Measurements from ENCODE around the gene TSC22D4.

Gene TSC22D4

DNA sequence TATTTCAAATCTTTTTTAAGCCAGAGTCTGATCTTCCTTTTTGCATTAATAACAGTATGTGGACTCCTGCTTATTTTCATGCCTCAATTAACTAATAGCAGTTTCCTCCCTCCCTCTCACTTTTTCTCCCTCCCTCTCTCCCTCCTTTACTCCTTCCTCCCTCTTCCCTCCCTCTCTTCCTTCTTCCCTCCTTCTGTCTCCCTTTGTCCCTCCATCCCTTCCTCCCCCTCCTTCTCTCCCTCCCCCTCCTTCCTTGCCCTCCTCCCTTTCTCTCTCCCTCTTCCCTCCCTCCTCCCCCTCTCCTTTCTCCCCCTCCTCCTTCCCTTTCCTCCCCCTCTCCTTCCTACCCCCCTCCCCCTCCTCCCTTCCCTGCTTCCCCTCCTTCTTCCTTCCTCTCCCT is 52.5 kb downstream of the TSC22D4 start:
- DNase-seq: no peak

DNA sequence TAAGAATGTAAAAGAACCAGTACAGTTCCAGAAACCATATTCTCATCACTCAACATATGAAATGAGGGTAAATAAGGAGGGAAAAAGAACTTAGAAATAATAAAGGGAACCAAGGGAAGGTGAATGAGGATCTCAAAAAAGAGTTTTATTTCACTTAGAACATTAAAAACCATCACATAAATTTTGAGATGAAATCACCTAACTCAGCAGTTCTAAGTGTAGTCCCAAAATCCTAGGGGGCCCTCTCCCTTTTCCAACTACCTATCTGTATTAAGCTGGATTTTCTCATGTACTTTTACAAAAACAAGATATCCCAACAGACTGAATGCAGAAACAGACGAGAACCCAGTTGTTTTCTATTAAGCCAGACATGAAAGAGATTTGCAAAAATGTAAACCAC is 53.7 kb downstream of the TSC22D4 start:
- DNase-seq: no peak

DNA sequence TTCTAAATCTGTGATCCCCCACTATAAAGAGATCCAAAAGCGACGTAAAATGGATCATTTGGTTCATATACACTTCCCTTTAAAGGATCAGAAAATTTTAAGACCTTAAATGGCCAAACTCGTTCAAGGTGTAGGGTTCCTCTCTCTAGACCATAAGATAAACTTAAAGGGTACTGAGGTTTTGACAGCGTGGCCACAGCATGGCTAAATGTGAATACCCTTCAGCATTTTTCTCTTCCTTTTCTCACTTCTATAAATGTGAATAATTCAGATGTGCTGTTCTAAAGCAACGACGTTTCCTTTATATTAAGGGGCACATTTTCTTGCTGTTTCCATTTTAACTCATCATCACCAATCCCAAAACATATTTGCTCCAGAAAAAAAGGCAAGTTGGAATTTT is 55.7 kb downstream of the TSC22D4 start:
- DNase-seq: no peak

DNA sequence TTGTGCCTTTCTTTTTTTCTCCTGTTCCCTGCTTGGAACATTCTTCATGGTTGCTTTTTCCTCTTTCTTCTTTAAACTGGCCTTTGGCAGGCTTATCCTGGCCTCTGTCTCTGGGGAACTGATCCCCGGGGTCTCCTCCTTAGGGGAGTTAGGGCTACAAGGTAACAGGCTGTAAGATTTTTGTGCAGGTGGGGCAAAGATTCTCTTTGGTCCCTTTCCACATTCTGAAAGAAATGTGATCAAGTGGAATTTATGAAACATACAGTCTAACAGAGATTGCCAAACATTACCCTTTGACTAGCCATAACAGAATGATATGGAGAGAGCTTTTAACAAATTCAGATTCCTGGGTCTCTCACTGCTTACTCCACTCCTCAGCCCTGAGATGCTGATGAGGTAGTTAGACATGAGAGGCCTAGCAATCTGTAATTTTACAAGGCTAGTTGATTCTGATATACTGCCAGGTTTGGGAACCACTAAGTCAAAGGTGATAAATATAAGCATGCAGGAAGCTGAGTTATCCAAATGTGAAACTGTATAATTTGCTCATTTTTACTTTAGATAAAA is 59.3 kb downstream of the TSC22D4 start:
- no peak for DNase-seq

DNA sequence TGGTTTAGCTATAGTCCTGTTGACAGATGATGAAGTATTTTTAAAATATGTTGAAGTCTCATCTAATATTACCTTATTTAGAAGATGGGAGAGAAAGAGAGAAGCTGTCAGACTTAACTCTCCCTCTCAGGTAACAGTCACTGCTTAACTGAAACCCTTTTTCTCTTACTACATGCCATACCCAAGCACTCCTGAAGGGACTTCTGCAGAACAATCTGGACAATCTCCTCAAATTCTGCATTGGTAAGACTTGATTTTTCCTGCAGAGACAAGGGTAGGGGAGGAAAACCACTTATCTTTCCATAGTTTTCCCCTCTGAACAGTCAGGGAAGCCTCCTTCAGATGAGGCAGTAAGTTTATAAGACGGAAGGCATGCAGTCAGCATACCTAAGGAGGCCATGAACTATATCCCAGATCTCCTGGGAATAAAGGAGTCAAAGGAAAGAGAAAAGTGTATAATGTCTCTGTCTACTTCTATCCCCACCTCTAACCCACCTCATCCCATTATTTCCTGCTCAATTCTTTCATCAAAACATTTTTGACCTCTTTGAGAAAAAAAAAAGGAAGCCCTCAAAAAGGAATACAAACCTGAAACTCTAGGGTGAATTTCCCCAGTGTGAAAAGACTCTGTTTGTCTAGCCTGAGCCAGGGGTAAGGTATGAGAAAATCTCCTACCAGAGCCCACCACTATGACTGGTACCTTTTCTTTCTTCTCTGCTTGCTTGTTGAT is 59.9 kb downstream of the TSC22D4 start:
- DNase-seq: no peak
